LNCaP clone FGC (cell line): ENCODE measurements around the gene VGF.

Experiments
- DNase-seq: peaks from one replicate; pipeline ENCODE4 v3.0.0-alpha.2; 2011; ENCODE audit warnings: low read depth
- H3K4me3 ChIP-seq: 2 replicates; pipeline ENCODE4 v1.5.1; 2011; ENCODE audit warnings: mild to moderate bottlenecking, low read depth, low read length, control low read depth
- TF ChIP-seq, protein P1 (sequence below): IDR thresholded peaks from 2 replicates; pipeline ENCODE4 v1.5.1; 2012; ENCODE audit warnings: mild to moderate bottlenecking; ENCODE audit not compliant: control insufficient read depth, insufficient read depth; ENCODE audit errors: extremely low read depth

Gene VGF

GRCh38 chr7:101180130-101180755 lies 14.9 kb upstream of the VGF start, which contains the start of gene NAT16:
TSS of gene NAT16 (minus strand) at chr7:101180293. CDS start at chr7:101174807, 5,486 bp downstream.
- DNase-seq: no peak
- TF ChIP-seq, protein P1, sequence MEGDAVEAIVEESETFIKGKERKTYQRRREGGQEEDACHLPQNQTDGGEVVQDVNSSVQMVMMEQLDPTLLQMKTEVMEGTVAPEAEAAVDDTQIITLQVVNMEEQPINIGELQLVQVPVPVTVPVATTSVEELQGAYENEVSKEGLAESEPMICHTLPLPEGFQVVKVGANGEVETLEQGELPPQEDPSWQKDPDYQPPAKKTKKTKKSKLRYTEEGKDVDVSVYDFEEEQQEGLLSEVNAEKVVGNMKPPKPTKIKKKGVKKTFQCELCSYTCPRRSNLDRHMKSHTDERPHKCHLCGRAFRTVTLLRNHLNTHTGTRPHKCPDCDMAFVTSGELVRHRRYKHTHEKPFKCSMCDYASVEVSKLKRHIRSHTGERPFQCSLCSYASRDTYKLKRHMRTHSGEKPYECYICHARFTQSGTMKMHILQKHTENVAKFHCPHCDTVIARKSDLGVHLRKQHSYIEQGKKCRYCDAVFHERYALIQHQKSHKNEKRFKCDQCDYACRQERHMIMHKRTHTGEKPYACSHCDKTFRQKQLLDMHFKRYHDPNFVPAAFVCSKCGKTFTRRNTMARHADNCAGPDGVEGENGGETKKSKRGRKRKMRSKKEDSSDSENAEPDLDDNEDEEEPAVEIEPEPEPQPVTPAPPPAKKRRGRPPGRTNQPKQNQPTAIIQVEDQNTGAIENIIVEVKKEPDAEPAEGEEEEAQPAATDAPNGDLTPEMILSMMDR: no peak
- no peak within 1 kb of the TSS for H3K4me3 ChIP-seq

- TF ChIP-seq, protein P1: no peak
- no peak overlapping the region for H3K4me3 ChIP-seq
- DNase-seq: no peak
Observed at GRCh38 chr7:101179713-101180112, 14.3 kb upstream of the VGF start.

- DNase-seq: no peak
- no peak overlapping the region for H3K4me3 ChIP-seq
- TF ChIP-seq, protein P1: no peak
Observed at GRCh38 chr7:101179117-101179516, 13.7 kb upstream of the VGF start.

DNA sequence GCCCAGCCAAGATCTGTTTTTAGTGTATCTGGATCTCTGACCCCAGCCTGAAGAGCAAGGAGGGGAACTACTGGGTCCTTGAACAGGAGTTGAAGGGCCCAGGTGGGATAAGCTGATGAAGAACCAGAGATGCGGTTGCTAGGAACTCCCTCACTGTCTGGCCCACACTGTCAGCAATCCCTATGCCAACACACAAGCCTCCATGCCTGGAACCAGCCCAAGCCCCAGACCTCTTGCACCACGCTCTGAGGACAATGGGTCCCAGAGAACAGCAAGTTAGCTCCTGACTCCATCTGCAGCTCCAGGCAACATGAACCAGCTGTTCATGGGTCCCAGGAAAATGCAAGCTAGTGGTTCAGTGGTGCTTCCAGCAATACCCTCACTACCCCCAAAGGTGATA lies 12.3 kb upstream of the VGF start:
- TF ChIP-seq, protein P1: no peak
- no peak overlapping the region for H3K4me3 ChIP-seq
- DNase-seq: no peak

GRCh38 chr7:101175664-101176063 lies 10.3 kb upstream of the VGF start:
- TF ChIP-seq, protein P1: no peak
- H3K4me3 ChIP-seq: no peak overlapping the region
- no peak for DNase-seq

DNA sequence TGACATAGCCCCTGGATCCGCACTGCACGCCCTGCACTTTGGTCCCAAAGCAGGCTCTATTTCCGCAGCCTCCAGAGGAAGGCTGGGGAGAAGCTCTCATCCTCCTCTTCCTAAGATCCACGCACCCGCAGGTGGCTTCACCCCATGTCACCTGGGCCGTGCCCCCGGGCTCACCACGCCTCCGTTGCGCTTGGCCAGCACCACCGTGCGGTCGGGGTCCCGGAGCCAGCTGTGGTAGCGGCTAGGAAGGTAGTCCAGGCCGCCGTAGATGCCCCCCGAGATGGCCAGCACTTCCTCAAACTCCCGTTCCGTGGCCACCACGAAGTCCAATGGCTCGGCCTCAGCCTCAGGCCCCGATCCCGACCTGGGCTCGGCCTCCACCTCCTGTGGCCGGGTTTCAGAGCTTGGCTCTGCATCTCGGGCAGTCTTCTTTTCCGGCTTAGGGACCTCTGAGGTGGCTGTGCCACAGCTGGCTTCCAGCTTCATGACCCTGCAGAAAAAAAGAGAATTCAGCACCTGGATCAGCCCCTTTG lies 9.0 kb upstream of the VGF start:
- TF ChIP-seq, protein P1: no peak
- H3K4me3 ChIP-seq: no peak overlapping the region
- no peak for DNase-seq
